ENCODE data around the gene UBE2I.
"Not testable (repeated sequence)": the region's sequence is repeated elsewhere in the genome, so short reads cannot be mapped to it uniquely, and the experiment has no call there.

The UBE2I gene

DNA sequence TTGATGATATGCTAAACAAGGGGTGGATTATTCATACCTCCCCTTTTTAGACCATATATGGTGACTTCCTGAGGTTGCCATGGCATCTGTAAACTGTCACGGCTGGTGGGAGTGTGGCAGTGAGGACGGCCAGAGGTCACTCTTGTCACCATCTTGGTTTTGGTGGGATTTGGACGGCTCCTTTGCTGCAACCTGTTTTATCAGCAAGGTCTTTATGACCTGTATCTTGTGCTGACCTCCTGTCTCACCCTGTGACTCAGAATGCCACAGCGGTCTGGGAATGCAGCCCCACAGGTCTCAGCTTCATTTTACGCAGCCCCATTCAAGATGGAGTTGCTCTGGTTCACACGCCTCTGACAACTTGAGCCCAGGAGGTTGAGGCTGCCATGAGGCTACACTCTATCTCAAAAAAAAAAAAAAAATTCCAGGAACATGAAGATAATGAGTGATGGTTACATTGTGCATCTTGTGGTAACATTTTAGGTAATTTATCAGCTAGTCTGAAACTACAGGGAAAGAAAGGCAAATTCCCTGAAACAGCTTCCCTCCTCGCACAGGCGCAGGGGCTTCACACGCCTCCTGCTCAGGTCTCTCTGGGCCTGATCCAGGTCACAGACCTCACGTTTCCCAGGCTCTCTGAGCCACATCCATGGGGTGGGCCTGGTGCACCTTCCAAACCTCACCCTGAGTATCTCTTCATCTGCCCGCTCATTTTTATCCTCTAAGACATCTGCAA is 15.3 kb upstream of the UBE2I start:
- DNase-seq = no peak

DNA sequence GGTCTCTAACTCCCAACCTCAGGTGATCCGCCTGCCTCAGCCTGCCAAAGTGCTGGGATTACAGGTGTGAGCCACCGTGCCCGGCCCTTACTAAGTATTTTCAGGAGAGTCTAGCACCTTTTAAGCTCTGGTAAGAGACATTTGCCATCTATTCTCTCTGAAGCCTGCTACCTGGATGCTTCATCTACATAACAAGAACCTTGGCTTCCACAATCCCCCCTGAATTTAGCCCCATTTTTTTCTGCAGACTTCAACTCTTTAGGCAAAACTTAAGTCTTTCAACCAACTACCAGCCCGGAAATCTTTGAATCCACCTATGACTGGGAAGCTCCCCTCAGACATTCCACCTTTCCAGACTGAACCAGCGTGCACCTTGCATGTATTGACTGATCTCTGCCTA is 14.0 kb upstream of the UBE2I start:
- no peak for DNase-seq

DNA sequence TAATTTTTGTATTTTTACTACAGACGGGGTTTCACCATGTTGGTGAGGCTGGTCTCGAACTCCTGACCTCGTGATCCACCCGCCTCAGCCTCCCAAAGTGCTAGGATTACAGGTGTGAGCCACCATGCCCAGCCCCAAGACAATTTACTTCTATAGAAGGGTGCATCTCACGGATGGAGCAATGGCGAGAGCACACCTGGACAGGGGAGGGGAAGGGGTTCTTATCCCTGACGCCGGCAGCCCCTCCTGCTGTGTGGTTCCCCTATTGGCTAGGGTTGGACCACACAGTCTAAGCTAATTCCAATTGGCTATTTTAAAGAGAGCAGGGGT is 12.8 kb upstream of the UBE2I start:
- DNase-seq = not testable (repeated sequence)

DNA sequence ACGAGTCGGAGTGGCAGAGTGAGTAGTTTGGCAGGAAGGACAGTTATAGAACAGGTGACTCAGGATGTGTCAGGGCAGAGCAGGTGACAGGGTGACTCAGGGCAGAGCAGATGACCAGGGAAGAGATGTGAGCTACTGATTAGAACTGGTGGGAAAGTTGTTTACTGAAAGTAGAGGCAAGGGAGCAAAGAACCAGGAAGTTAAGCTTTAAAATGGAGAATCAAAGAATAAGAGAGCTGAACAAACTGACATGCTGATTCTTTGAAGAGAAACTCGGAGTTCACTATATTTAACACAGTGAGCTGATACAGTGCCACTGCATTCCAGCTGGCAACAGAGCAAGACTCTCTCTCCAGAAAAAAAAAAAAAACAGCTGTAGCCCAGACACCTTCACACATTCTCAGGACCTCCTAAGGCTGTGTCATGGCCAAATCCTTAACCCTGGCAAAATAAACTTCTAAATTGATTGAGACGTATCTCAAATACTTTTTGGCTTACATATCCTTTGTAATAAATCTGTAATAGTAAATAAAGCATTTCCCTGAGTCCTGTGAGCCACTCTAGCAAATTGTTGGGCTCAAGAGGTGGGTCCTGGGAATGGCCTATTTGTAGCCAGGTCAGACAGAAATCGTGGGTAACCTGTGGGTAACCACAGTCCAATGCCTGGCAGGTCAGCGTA is 12.3 kb upstream of the UBE2I start:
- DNase-seq = no peak

DNA sequence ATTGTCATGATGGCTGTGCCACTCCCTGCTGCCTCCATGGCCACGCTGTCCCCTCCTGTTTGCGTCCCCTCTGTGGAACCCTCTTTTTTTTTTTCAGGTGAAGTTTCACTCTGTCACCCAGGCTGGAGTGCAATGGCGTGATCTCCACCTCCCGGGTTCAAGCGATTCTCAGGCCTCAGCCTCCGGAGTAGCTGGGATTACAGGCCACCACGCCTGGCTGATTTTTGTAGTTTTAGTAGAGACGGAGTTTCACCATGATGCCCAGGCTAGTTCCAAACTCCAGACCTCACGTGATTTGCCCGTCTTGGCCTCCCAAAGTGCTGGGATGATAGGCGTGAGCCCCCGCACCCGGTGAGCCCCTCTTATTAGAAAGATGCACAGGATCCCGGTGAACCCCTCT is 11.0 kb upstream of the UBE2I start:
- no peak for DNase-seq

DNA sequence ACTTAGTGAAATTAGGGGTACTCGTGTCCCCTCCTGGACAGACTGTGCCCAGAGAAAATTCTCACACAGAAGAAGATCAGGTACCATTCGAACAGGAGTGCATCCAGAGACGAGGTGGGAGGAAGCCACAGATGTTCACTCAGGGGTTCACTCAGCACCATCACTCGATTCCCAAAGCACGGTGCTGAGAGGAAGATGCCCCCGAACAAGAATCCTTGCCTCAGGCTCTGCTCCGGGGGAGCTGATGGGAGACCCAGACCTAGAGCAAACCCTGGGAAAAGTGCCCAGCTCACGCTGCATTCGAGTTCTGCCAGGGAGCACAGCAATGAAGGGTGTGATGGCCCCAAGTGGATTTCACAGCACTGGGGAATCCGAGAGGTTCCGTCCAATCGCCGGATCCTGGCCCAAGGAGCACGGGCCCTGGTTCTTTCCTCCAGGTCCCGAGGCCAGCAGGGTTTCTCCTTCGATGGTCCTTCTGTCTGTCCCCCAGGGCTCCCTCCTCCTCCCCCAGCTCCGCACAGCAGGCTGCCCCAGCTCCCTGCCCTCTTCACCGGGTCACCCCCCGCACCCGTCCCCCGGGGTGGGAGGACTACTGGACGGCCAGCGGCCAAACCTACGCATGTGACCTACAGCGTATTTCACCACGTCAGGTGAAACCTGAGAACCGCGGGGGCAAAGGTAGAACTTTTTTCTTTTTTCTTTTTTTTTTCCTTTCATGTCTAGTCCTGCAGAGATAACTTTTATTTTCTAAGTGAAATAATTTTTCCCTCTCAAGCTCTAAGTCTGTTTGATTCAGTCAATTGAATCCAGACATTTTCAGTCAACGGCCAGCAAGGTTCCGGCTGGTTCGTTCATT is 10.2 kb upstream of the UBE2I start:
- no peak for DNase-seq

DNA sequence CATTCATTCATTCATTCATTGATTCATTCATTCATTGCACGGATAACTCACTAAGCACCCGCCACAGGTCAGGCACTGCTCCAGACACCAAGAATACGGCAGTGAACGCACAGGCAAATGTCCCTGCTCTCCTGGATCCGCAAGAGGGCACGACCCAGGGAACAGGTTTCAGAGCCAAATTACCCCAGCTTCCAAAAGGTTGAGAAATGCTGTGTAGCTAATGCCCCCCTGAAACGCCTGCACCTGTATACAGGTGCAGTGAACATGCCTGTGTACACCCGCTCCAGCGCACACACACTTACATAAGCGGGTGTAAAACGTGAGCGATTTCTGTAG is 9.6 kb upstream of the UBE2I start:
- no peak for DNase-seq

DNA sequence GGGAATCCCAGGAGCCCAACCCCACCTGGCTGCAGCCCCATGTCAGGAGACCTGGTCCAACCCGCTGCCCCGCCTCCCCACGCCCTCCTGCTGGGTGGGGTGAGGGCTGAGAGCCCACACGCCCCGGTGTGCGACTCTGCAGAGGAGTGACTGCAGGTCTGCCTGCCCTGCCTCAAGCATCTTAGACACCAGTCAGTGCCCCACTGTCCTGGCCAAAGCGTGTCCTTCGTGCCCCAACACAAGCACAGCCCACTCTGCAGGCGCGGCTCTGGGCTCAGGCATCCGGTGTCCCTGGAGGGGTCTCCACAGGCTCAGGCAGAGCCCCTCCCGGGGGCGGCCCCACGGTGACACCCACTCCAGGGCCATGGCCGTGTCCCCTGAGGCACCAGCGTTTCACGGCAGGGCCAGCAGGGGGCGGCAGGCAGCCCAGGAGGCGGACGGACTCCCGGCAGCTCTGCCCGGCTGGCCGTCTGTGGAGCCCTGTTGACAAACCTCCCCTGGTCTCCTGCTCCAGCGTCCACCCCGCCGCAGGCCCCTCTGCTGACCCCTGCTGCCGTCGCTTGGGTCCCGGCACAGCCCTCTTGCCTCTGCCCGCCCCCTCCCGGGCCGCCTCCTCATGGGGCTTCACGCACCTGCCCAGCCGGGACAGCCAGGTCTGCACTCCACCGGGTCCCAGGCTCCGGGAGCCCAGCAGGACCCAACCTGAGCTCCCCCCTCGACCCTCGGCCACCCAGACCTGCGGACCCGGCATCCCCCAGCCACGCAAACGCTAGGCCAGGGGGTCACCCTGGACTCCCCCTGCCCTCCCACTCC is 8.6 kb upstream of the UBE2I start:
- DNase-seq = no peak

DNA sequence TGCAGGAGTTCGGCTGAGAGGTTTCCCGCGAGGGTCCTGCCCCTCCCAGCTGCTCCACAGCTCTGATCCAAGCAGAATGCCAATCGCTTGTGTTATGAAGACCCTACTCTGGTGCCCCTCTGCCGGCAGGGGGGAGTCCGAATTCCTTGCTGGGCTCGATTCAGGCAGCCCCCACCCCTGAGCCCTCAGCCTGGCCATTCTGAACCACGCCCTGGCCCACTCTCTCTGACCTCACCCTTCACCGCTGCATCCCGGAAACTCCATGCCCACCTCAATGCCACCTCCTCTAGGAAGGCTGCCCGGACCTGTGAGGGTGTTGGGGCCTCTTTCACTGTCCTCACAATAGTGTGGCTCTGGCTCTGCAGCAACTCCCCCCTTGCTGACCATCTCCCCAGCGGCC is 7.9 kb upstream of the UBE2I start:
- no peak for DNase-seq

DNA sequence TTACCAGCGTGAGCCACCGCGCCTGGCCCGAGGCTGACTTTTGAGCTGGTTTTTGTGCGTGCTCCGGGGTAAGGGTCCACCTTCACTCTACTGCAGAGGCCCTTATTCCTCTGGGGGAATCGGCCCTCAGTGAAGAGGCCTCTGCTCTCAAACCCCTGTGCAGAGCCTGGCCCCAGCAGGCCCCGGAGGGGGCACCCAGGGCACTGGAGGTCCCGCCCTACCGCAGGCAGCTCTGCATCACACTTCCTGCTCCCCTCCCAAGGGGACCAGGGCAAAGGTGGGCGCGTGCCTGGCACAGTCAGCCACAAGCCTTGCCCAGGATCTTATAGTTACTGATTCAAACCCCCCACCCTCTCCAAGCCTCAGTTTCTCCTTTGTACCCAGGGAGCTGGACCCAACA is 3.6 kb upstream of the UBE2I start:
- DNase-seq = no peak

DNA sequence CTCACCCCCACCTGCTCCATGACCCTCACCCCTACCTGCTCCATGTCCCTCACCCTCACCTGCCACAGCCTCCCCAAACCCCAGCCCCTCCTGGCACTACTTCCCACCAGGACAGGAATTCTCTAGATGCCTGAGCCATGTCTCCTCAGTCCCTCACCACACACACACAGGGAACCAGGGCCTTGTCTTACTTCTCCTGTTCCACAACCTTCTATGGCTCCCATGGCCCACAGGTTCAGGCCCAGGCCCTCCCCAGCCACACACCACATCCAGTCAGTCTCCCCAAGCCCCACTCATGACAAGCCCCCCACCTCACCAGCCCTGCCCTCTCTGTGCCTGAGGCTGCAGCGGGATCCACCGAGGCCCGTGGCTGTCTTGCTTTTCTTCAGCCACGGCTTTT is 3.1 kb upstream of the UBE2I start:
- no peak for DNase-seq

DNA sequence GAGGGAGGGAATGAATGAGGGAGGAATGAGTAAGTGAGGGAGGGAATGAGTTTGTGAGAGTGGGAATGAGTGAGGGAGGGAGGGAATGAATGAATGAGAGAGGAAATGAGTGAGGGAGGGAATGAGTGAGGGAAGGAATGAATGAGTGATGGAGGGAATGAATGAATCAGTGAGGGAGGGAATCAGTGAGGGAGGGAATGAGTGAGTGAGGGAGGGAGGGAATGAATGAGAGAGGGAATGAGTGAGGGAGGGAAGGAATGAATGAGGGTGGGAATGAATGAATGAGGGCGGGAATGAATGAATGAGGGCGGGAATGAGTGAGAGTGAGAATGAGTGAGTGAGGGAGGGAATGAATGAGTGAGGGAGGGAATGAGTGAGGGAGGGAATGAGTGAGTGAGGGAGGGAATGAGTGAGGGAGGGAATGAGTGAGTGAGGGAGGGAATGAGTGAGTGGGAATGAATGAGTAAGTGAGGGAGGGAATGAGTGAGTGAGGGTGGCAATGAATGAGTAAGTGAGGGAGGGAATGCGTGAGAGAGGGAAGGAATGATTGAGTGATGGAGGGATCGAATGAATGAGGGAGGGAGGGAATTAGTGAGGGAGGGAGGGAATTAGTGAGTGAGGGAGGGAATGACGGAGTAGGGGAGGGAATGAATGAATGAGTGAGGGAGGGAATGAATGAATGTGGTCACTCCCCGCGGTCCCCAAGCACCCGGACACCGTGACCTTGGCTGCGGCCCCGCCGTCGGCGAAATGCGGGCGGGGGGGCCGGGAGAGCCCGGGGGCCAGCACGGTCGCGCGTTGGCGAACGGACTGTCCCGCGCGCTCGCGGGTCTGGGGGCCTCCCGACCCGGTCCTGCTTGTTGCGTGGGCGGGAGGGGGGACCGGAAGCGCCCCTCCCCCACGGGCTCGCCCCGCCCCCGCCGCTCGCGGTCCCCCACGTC is 1.1 kb upstream of the UBE2I start:
- no peak for DNase-seq

DNA sequence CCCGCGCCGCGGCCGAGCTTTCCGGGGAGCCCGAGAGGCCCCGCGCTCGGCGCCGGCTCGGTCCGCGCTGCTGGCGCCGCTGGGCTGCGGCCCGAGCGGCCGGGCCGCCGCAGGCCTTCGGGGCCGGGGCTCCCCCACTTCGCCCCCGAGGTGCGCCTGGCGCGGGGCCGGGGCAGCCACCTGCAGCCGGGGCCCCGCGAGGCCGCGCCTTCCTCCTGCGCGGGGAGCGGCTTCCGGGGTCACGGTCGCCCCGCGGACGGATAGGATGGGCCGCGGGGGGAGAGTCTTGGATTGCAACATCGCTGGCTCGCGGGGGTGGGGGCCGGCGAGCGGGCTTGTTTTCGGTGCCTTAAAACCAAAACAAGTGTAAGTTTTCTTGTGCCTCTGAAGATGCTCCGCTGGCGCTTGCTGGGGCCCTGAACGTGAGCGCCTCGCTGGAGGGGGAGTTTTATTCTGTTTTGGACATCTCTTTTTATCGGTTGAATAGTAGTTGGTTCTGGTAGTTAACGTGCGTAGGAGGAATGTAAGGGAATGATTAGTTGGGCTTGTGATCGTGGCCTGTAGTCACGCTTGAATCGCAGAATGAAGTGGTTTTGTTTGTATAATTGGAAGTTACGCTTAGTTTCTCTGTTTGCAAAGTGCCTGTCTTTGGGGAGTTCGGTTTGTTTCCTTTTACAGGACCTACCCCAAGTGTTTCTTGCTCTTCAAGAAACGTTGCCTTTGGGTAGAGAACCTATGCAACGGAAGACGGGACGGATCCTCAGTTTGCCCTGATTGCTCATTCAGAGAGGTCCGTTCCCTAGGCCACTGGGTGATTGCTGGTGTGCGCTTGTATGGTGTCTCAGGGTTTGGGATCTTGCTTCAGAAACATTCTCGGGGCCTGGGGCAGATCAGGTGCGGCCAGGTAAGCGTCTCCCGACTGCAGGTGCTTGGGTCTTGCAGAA is 724 bp downstream of the UBE2I start:
- no peak for DNase-seq

DNA sequence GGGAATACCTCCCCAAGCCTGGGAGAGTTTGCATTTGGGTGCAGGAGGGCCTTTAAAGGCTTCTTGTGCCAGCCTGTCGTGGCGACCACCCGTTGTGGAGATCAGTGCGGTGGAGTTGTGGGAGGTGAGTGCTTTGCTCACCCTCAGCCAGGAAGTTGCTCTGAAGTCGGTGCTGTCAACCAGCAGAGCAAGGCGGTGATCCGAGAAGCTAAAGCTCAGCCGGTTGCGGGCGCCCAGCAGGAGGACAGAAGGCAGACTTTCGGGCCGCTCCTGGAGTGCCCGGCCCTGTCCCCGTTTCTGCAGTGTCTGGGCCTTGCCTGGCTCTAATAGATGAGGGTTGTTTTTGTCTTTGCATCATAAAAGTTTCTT is 1.4 kb downstream of the UBE2I start:
- DNase-seq = no peak

DNA sequence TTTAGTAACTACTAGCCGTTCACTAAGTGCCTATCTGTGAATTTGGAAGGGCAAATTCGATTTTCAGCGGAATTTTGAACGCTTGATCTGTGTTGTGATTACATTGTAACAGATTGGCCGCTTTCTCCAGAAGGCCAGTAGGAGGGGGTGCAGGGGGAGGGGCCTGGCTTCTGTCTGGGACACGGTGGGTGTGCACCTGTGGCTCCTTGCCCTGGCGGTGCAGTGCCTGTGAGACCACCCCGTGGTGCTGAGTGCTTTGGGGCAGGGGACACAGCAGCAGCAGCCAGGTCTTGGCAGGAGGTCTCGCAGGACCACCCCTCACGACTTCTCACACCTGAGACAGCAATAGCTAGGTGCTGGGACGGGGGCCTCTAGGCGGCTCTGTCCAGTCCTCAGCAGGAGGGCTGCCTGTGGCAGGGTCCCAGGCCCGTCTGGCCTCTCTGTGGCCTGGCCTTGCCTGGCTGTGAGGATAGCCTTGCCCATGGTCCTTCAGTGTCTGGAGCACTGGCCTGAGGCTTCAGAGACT is 1.8 kb downstream of the UBE2I start:
- DNase-seq = no peak

DNA sequence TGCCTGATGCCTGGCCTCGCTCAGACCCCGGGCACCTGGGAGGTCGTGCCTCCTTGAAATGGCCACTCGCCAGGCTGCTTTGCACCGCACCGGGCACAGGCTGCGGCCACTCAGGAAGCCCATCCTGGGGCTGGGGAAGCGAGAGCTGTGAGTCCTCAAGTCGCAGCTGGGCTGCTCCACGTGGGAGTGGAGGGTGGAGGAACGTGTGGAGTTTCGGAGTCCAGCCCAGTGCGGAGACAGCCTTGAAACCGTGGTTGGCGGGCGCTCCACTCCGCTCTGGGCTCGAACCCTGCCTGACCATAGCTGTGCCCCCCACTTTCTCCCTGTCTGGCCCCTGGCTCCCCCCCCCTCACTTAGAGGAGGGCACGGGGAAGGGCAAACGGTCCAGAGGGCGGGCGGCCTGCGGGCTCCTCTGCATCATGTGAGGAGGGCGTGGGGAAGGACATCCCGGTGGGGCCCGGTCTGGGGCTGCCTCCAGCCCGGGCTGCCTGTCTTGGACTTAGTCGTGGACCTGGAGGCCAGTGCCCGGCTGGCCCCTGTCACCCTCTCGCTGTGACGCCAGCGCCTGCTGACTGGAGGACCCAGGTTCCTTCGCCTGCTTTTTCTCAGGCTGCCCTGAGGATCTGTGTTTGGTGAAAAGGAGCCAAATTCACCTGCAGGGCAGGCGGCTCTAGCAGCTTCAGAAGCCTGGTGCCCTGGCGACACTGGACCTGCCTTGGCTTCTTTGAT is 2.5 kb downstream of the UBE2I start:
- DNase-seq = no peak

DNA sequence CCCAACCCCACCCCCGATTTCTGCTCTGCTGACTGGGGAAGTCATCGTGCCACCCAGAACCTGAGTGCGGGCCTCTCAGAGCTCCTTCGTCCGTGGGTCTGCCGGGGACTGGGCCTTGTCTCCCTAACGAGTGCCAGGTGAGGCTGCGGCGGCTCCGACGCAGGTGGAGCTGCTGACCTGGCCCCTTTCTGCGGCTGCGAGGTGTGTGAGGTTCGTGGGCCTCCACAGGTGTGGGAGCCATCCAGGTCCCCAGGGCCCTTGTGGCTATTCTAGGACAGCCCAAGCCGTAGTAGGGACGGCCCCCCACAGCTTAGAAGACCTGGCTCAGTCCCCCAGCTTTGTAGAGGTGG is 3.0 kb downstream of the UBE2I start:
- no peak for DNase-seq

DNA sequence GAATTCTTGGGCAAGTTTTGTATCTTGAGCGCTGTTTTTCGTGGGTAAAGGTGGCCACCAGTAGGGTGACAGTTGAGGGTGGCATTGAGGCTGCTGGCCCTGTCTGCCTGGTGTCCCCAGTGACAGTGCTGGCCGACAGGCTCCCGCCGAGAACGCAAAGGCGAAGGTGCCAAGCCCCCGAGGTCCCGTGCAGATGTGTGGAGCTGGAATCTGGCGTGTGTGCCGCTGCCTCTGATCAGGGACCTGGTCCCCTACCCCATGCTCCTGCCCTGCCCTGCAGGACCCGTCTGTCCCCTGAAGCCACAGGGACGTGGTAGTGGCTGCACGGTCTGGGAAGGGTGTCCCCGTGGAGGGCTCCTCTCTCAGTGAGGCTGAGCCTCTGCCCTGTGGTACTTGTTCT is 3.5 kb downstream of the UBE2I start:
- DNase-seq = no peak

DNA sequence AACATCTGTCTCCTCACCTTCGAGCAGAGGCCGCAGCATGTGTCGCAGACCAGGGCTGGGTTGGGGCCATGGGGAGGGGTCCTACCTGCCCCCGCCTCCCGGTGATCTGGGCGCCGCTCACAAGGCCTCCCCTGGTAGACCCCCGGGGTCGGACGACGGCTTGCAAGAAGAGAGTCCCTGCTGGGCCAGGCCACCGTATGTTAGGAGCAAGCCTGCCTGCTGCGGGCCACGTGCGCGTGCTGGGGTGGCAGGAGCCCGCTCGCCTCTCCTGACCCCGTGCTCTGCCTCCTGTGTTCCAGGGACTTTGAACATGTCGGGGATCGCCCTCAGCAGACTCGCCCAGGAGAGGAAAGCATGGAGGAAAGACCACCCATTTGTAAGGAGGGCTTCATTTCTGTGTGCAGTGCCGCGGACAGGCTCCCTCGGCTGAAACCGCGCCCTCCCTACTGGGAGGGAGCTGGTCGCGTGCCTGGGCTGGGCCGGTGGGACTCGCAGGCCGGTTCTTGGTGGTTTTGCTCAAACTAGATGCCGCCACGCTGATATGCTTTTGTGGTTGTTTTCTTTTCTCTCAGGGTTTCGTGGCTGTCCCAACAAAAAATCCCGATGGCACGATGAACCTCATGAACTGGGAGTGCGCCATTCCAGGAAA is 4.4 kb downstream of the UBE2I start:
- DNase-seq = no peak
